GM20000 (cell line): ENCODE results near the gene MID1IP1.

ENCODE experiments used
- DNase-seq: peaks from one replicate; pipeline ENCODE4 v3.0.0; 2012; ENCODE audit warnings: low spot score
- TF ChIP-seq, protein P1 (sequence below): IDR thresholded peaks from 2 replicates; pipeline ENCODE4 v1.5.1; 2012; ENCODE audit warnings: mild to moderate bottlenecking, control low read depth; ENCODE audit errors: extremely low read depth, missing control alignments

Gene MID1IP1

DNA sequence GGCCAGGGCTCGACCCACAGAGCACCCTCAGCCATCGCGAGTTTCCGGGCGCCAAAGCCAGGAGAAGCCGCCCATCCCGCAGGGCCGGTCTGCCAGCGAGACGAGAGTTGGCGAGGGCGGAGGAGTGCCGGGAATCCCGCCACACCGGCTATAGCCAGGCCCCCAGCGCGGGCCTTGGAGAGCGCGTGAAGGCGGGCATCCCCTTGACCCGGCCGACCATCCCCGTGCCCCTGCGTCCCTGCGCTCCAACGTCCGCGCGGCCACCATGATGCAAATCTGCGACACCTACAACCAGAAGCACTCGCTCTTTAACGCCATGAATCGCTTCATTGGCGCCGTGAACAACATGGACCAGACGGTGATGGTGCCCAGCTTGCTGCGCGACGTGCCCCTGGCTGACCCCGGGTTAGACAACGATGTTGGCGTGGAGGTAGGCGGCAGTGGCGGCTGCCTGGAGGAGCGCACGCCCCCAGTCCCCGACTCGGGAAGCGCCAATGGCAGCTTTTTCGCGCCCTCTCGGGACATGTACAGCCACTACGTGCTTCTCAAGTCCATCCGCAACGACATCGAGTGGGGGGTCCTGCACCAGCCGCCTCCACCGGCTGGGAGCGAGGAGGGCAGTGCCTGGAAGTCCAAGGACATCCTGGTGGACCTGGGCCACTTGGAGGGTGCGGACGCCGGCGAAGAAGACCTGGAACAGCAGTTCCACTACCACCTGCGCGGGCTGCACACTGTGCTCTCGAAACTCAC, 3.6 kb downstream of the MID1IP1 start:
- TF ChIP-seq, protein P1, sequence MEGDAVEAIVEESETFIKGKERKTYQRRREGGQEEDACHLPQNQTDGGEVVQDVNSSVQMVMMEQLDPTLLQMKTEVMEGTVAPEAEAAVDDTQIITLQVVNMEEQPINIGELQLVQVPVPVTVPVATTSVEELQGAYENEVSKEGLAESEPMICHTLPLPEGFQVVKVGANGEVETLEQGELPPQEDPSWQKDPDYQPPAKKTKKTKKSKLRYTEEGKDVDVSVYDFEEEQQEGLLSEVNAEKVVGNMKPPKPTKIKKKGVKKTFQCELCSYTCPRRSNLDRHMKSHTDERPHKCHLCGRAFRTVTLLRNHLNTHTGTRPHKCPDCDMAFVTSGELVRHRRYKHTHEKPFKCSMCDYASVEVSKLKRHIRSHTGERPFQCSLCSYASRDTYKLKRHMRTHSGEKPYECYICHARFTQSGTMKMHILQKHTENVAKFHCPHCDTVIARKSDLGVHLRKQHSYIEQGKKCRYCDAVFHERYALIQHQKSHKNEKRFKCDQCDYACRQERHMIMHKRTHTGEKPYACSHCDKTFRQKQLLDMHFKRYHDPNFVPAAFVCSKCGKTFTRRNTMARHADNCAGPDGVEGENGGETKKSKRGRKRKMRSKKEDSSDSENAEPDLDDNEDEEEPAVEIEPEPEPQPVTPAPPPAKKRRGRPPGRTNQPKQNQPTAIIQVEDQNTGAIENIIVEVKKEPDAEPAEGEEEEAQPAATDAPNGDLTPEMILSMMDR = no peak
- peak; percentile 4 for DNase-seq

DNA sequence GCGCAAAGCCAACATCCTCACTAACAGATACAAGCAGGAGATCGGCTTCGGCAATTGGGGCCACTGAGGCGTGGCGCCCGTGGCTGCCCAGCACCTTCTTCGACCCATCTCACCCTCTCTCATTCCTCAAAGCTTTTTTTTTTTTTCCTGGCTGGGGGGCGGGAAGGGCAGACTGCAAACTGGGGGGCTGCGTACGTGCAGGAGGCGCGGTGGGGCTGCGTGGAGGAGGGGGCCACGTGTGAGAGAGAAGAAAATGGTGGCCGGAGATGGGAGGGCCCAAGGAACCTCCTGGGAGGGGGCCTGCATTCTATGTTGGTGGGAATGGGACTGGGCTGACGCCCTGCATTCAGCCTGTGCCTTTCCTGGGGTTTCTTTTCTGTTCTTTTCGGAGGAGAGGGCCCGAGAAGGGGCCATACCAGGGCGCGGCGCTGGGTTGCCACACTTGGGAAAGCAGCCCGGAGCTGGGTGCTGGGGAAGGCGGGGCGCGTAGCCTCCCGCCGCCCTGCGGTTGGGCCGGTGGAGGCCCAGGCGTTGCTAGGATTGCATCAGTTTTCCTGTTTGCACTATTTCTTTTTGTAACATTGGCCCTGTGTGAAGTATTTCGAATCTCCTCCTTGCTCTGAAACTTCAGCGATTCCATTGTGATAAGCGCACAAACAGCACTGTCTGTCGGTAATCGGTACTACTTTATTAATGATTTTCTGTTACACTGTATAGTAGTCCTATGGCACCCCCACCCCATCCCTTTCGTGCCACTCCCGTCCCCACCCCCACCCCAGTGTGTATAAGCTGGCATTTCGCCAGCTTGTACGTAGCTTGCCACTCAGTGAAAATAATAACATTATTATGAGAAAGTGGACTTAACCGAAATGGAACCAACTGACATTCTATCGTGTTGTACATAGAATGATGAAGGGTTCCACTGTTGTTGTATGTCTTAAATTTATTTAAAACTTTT, 4.5 kb downstream of the MID1IP1 start:
- TF ChIP-seq, protein P1 = no peak
- peak; percentile 32 for DNase-seq

DNA sequence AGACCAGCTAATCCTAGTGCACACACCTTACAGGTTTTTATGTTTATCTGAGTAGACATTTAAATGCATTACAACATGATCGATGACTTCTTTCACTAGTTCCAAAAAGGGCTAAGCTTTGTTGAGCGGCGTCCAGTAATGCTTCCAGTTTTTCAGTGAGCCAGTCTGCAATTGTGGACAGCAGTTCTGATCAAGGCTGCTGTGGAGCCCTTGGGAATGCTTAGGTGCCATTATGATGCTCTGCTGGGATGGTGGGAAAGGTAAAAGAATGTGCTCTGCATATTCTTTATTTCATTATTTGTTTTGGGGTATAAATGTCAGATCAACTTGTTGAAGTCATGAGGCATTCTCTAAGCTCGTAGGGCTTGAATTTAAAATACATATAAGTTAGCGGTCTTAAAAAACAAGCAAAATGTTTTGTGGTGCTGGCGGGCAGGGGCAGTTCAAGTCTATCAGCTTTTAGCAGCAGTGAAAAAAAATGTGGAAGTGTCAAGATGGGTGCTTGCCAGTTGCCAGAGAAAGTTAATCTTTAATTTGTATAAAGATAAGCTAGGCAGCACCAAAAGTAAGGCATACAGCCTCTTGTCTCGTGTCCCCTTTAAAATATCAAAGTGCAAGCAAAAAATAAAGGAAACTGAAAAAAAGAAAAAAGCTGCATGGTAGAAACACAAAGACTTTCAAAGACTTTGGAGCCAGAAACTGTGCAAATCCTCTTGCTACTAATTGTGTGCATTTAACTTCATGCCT, 5.8 kb downstream of the MID1IP1 start:
- TF ChIP-seq, protein P1 = no peak
- DNase-seq = no peak

DNA sequence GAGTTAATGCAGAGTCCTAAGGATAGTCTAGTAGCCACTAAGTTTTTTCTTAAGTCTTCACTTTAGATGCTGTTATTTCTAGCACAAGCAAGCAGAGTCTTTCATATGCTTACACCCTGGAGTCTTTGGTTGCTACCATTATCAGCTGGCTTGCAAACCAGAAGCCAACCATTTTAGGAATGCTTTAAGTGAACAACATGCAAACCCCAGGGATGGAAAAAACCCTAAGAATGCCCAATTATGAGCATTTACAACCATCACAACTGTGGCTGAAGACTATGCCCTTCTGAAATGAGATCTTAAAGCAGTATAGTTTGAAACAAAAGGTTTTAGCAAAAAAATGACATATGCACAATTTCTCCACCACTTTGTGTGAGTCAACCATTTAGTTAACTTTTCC, 6.6 kb downstream of the MID1IP1 start:
- no peak for DNase-seq
- TF ChIP-seq, protein P1 = no peak

DNA sequence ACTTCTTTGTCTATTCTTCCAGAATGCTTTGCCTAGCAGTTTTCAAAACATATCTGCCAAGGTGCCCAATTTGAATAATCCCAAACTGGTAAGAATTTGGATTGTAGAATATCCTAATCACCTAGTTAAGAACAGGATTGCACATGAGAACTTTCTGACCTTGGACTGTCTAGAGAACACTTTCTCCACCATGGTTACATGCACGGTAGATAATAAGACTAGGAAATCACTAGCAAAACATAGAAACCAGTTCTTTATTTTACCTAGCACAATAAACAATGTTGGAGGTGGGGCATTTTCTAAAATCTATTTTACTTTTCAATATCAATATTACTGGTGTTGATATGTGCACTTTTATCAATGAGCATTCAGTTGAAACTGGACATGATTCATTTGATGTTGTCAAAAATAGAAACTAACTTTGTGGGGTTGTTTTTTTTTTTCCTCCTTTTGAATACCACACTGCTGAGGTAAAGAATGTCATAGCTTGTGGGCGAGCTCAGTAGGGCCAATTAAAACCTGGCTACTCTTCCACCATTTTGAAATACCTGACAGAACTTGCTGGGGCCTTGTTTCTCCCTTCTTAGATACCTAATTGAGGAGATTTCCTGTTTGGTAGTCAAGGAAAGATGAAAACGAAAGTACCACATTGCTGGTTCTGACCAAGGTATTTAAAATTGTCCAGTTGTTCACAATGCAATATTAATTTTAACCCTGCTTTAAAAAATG, 10.4 kb downstream of the MID1IP1 start:
- TF ChIP-seq, protein P1 = no peak

DNA sequence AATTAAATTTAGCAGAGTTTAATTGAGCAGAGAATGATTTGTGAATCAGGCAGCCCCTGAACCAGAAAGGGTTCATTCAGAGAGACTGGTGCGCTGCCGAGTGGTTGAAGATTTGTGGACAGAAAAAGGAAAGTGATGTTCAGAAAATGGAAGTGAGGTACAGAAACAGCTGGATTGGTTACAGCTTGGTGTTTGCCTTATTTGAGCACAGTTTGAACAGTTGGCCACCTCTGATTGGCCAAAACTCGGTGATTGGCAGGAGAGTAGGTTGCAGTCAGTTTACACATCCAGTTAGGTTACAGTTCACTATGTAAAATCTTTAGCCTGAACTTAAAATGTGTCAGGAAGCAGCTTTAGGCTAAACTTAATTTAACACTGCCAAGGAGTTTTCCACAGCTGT, 14.9 kb downstream of the MID1IP1 start:
- TF ChIP-seq, protein P1 = no peak
- no peak for DNase-seq

More for the DNA sequence above, 10.4 kb downstream of the MID1IP1 start:
- peak; percentile 10 for DNase-seq
